CD4-positive, alpha-beta T cell treated with Interleukin-2 at 100 ng/mL for 4 hours (primary cell): ENCODE measurements around the gene NMNAT3.
"Not testable (repeated sequence)": the region's sequence is repeated elsewhere in the genome, so short reads cannot be mapped to it uniquely, and the experiment has no call there.

ENCODE experiments used
- DNase-seq: peaks from one replicate; pipeline ENCODE4 v3.0.0-alpha.2; 2020; ENCODE audit warnings: low spot score

The NMNAT3 gene

GRCh38 chr3:139636511-139636910 lies 41.3 kb downstream of the NMNAT3 start:
- DNase-seq, result no peak

DNA sequence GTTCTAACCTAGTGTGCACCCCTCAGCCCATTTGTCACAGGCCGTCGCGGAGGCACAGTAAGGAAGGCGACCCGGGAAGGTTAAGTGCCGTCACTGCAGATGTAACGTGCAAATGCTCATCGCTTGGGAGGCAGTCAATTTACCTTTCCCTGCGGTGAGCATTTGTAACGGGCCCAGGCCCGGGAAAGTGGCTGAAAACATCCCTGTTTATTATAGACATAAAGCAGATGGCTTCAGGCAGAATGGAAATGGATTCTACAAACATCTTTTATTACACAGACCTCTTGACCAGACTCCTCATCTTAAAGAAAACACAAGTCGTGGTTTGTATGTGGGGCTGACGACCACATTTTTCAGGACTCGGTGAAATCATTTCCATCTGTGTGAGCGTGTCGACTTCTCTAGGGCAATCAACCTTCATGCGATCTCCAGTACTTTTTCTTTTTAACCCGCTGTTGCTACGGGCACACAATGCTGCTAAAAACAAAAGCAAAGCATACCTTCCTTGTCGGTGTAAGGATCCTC lies 43.6 kb downstream of the NMNAT3 start:
- no peak for DNase-seq

DNA sequence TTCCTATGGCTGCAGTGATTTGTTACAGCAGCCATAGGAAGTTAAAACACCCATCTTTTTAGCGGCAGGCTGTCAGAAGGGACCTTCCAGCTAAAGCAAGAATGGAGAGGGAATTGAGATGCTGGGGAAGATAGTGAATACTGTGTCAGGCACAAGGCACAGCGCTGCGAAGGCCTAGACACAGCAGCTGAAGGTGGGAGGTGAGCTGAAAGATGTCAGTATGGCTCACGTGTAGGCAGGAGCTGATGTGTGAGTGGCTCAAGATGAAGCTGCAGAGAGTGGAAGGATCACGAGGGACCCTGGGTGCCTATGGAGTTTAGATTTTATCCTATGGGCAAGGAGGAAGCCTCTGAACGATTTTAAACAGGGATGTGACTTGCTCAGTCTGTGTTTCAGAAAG lies 44.3 kb downstream of the NMNAT3 start:
- no peak for DNase-seq

DNA sequence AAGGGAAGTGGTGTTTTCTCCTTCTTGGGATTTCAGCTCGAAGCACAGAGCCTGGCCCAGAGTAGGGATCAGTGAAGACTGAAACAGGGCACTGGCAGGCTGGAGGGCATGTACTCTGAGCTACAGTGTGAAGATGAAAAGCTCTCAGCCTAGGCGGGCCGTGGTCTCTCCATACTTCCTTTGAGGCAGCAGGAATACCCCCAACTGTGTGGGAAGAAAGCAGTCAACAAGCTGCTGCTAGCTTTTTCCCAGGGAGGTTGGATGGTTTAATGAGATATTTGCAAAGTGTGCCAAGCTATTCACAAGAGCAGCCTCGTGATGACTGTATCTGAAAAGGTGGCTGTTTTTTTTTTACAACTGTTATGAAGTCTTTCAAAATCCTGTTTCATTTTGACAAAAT lies 47.2 kb downstream of the NMNAT3 start:
- DNase-seq, result no peak

DNA sequence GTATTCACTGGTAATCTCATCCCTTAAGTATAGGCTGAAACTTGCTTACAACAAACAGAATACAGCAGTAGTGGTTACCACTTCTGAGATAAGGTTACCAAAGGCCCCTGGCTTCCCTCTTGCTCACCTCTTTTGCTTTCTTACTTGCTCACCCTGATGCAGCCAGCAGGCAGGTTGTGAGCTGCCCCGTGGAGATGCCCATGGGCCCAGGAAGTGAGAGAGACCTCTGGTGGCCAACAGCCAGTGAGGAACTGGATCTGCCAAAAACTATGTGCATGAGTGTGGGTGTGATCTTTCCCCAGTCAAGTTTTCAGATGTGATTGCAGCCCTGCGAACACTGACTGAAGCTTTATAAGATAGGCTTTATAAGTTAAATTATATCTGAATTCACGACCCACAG lies 48.7 kb downstream of the NMNAT3 start:
- no peak for DNase-seq

GRCh38 chr3:139627759-139628158 lies 50.0 kb downstream of the NMNAT3 start:
- DNase-seq, result no peak

- DNase-seq, result no peak
These were observed 57.3 kb downstream of the NMNAT3 start for GRCh38 chr3:139620438-139620837.

DNA sequence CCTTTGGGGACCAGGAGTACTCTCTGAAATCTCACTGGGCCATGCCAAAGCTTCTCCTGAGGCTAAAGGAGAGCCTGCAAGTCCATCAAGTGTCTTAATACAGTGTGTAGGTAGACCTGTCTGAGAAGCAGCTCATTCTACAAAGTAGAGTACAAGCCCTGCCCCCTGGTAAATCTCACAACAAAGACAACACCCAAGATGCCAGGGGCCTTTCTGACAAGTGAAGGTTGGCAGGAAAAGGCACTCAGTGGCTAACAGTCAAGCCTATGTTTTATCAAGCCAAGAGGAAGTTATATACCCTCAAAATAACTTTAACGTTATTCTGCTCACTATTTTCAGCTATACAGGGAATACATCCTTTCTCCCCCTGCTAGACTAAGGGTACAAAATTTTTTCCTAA lies 58.3 kb downstream of the NMNAT3 start:
- no peak for DNase-seq

DNA sequence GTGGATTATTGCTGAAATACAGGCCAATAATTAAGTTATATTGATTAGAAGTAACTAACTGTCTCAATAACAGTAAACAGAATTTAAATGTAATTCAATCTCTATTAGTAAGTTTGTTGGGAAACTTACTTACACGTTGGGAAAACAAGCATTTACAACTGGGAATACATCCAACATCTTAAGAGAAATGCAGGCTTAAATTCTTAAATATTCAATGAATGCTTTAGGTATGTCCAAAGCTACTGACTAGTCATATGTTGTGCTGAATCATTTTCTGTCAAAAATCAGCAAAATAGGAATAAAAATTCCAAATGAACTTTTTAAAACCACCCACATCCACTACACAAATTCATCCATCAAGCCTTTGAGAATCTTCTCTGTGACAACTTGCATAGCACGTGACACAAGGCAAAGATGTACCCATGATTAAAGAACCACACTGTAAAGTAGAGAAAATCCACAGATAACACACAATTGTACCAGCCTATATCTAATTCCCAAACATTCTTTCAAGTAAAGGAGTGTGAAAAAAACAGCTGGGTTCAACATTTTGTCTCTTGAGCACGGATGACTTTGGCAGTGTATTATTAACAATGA lies 60.0 kb downstream of the NMNAT3 start:
- no peak for DNase-seq

DNA sequence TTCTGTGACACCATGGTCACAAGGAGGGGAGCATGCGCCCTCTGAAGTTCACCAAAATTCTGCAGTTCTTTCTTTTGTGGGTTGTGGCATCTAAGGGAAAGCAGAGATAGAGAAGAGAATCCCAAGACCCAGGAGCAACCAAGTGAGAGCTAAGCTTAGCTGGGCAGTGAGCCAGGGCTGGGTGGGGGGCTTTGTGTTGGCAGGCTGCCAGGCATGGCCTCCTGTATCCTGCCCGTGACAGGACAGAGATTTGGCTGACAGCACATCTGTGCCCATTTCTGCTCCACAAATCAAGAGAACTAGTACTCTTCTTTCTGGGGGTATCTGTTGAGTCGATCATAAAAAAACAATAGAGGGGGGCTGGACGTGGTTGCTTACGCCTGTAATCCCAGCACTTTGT lies 66.2 kb downstream of the NMNAT3 start:
- DNase-seq, result no peak

GRCh38 chr3:139610886-139611285 lies 66.9 kb downstream of the NMNAT3 start:
- no peak for DNase-seq

DNA sequence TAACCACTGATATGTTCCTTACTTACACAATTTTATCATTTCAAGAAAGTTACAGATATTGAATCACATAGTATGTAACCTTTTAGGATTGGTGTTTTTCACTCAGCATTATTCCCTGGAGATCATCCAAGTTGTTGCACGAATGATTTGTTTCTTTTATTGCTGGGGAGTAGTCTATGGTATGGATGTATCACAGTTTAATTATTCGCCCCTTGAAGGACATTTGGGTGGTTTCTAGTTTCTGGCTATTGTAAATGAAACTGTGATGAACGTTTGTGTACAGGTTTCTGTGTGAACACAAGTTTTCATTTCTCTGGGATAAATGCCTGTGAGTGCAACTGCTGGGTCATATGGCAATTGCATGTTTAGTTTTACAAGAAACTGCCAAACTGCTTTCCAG lies 68.8 kb downstream of the NMNAT3 start:
- DNase-seq, result no peak

DNA sequence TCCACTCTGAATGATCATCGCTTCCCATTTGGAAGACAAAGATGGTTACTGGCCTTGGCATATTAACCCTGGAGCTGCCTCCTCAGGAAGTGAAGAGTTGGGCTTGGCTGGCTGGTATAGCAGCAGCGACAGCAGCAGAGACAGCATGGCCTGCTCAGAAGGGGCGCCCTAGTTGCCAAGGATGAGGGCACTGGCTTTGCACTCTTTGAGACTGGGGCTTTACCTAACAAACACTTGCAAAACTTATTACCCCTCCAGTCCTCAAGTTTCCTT lies 69.7 kb downstream of the NMNAT3 start:
- DNase-seq, result no peak

DNA sequence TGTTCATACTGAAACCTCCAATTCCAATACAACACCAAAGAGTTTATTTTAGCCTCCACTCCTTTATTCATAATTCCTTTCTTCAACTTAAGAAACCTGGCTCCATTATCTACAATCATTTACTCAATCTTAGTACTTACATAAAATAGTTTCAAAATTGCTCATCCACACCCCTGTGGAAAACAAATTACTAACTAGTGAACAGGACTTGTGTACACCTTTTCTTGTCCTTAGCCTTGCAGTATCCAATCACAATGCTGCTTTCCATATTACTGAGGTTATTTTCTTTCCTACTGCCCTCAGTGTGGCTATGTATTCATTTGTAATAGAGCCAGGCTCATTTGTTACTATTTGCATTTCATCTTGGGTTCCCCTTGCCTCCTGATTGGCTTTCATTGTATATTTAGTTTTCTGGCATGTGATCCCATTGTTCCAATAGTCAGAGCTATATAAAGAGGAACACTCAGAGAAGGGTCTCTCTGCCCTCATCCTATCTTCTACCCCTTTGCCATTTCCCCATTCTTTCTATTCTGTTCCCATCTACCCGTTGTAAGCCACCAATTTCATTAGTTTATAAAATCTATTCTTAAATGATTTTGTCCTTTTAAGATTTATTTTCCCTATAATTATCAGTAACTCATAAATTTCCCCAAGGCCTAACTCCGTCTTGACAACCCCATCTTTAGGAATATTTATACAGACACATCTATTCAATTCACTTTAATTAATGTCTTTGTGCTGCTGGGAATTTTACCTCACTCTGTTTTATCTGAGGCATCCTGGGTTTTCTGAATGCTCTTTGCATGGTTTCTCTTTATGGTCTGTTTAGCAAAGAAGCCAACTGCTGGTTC lies 70.3 kb downstream of the NMNAT3 start:
- DNase-seq, result no peak

- no peak for DNase-seq
These were observed 75.8 kb downstream of the NMNAT3 start for GRCh38 chr3:139602003-139602402.

DNA sequence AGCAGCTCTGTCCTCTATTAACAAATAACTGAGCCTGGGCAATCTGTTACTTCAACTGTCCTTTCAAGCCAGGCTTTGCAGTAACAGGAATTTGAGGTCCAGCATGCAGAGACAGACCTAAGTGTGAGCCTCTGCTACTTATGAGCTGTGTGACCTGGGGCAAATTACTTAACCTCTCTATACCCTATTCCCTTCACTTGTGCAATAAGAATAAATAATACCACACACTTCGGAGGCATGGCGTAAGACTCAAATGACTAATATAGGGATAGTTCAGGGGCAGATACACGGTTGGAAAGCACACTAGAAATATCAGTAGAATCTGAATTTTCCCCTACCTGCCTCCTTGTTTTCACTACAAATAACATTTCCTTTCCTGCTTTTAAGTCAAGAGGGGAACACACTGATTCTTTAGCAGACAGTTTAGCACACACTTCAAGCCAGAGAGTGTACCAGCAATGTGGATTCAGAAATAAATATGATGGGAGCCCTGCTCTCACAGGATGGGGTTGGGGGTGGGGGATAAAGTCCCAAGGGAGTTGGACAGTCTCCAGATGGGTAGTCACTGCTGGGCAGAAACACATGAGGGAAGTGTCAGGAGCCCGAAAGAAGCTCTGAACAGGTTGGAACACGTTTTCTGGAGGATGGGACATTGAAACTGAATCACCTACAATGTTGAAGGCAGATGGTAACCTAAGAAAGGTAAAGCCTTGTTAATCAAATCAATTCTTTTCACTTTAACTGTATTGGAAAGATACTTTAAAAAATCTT lies 76.4 kb downstream of the NMNAT3 start:
- no peak for DNase-seq

DNA sequence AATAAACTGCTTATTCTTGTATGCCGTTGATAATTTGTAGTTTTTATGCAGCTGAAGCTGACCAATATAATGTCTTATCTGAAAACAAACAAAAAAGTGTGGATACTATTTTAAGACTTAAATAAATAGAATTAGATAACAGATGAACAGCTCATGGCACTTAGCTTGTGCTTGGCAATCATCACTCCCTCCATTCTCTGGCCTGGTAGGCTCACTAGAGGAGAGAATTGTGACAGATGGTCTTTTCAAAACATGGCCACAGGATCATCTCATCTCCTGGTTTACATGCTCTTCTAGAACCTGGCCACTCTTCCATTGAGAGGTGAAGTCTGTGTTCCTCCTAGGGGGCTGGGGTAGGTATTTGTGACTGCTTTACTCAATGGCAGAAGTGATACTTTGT lies 79.8 kb downstream of the NMNAT3 start:
- no peak for DNase-seq

- not testable (repeated sequence) for DNase-seq
These were observed 86.6 kb downstream of the NMNAT3 start for GRCh38 chr3:139591186-139591585.

GRCh38 chr3:139588450-139588849 lies 89.3 kb downstream of the NMNAT3 start:
- DNase-seq, result no peak

GRCh38 chr3:139587797-139588196 lies 90.0 kb downstream of the NMNAT3 start:
- no peak for DNase-seq

- DNase-seq, result no peak
These were observed 91.3 kb downstream of the NMNAT3 start for GRCh38 chr3:139586420-139587017.

DNA sequence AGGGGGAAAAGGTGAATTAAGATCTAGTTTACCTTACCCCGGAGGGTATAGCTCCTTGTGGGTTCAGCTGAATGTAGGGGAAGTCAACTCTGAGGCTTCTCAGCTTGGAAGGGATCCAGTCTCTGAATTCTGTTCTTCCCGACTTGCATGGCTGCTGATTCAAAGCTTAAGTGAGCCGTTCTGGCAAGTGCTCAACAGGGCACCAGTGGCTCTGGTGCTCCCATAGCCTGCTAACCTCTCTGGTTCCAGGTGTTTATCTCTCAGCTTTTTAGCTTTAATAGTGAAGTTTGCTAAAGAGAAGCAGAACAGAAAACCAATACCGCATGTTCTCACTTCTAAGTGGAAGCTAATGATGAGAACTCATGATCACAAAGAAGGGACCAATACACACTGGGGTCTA lies 92.0 kb downstream of the NMNAT3 start:
- no peak for DNase-seq

GRCh38 chr3:139583651-139584050 lies 94.1 kb downstream of the NMNAT3 start:
- DNase-seq, result not testable (repeated sequence)
